SK-N-SH (cell line): ENCODE results near the gene SRMS. TPM values are rescaled to one million over a fixed set of nuclear protein-coding genes. Genes with fewer than 3 reads are reported as not detected.

Experiments used
- CTCF ChIA-PET: fragments of 300-600, 350-600 bp; formaldehyde crosslinking; extraction: SDS; loops from one replicate; lab custom pipeline; 2021; lab: Yijun Ruan, JAX
- POLR2A ChIA-PET: fragments of 350-600 bp; sonication (Branson Sonifier 250); formaldehyde crosslinking; extraction: SDS; loops from one replicate; lab custom pipeline; 2020; ENCODE audit warnings: antibody characterized with exemption, inconsistent platforms; lab: Yijun Ruan, JAX
- DNase-seq: peaks from one replicate; pipeline ENCODE4 v3.0.0; 2012
- H2AFZ ChIP-seq: fragments of 200-600 bp; sonication (generic); 2 replicates; pipeline ENCODE4 v1.8.1; 2016; ENCODE audit warnings: antibody characterized with exemption, mild to moderate bottlenecking, low read depth
- H3F3A ChIP-seq: fragments of 200-600 bp; sonication (generic); replicated peaks from 2 replicates; pipeline ENCODE3; 2016; ENCODE audit warnings: antibody characterized with exemption, mild to moderate bottlenecking; ENCODE audit not compliant: insufficient read depth
- H3K27ac ChIP-seq, 2 experiments: fragments of 200-500 bp in 1 of 2; fragments of 200-600 bp in 1 of 2; sonication (Bioruptor generic) in 1 of 2; sonication (generic), shearing (Covaris generic) in 1 of 2; 2 replicates each; pipeline versions ENCODE4 v1.5.1 to v1.6.1; 2014 to 2016; ENCODE audit warnings: low read depth in 2 of 2, inconsistent platforms in 1 of 2, low read length in 1 of 2, mild to moderate bottlenecking in 1 of 2, mixed read lengths in 1 of 2
- H3K27me3 ChIP-seq: fragments of 200-600 bp; sonication (generic), shearing (Covaris generic); 2 replicates; pipeline ENCODE4 v1.6.1; 2016; ENCODE audit warnings: mixed run types; ENCODE audit not compliant: insufficient read depth
- H3K36me3 ChIP-seq, 2 experiments: fragments of 200-500 bp in 1 of 2; fragments of 200-600 bp in 1 of 2; sonication (Bioruptor generic) in 1 of 2; sonication (generic) in 1 of 2; replicated peaks in 1 of 2; 2 replicates each; pipeline versions ENCODE3 to v1.5.1; 2014 to 2016; ENCODE audit warnings: low read length in 1 of 2, mild to moderate bottlenecking in 1 of 2; ENCODE audit not compliant: insufficient read depth in 2 of 2, control insufficient read depth in 1 of 2
- H3K4me1 ChIP-seq, 2 experiments: fragments of 200-500 bp in 1 of 2; fragments of 200-600 bp in 1 of 2; sonication (Bioruptor generic) in 1 of 2; sonication (generic), shearing (Covaris generic) in 1 of 2; 2 replicates each; pipeline versions ENCODE4 v1.5.1 to v1.6.1; 2014 to 2016; ENCODE audit warnings: low read depth in 1 of 2, low read length in 1 of 2, mixed run types in 1 of 2; ENCODE audit not compliant: insufficient read depth in 2 of 2, control insufficient read depth in 1 of 2
- H3K4me2 ChIP-seq: fragments of 200-600 bp; sonication (generic), shearing (Covaris generic); 2 replicates; pipeline ENCODE4 v1.6.1; 2017; ENCODE audit warnings: mixed run types
- H3K4me3 ChIP-seq, 2 experiments: fragments of 200-500 bp in 1 of 2; fragments of 200-600 bp in 1 of 2; sonication (Bioruptor generic) in 1 of 2; sonication (generic), shearing (Covaris generic) in 1 of 2; 2 replicates each; pipeline versions ENCODE4 v1.5.1 to v1.8.1; 2014 to 2016; ENCODE audit warnings: low read depth in 2 of 2, inconsistent platforms in 1 of 2, low read length in 1 of 2, mild to moderate bottlenecking in 1 of 2, mixed read lengths in 1 of 2, moderate library complexity in 1 of 2
- H3K79me2 ChIP-seq: fragments of 200-600 bp; sonication (generic); 2 replicates; pipeline ENCODE4 v1.8.1; 2017; ENCODE audit warnings: mild to moderate bottlenecking; ENCODE audit not compliant: insufficient read depth
- H3K9ac ChIP-seq: fragments of 200-600 bp; sonication (generic); 2 replicates; pipeline ENCODE4 v1.6.1; 2017; ENCODE audit warnings: mixed run types
- H3K9me2 ChIP-seq: fragments of 200-600 bp; sonication (generic); 2 replicates; pipeline ENCODE4 v1.6.1; 2017; ENCODE audit warnings: mixed run types
- H3K9me3 ChIP-seq: fragments of 200-600 bp; sonication (generic); 2 replicates; pipeline ENCODE4 v1.6.1; 2017; ENCODE audit warnings: mixed run types, mild to moderate bottlenecking, moderate library complexity
- H4K20me1 ChIP-seq: fragments of 200-600 bp; sonication (generic); 2 replicates; pipeline ENCODE4 v1.6.1; 2017; ENCODE audit warnings: mild to moderate bottlenecking, mixed run types; ENCODE audit not compliant: insufficient read depth
- CTCF ChIP-seq: fragments of 200-600 bp; sonication (generic); IDR thresholded peaks from 2 replicates; pipeline ENCODE4 v1.6.1; 2017; ENCODE audit warnings: antibody characterized with exemption, mild to moderate bottlenecking, moderate library complexity
- EP300 ChIP-seq, 2 experiments: IDR thresholded peaks; 2 replicates each; pipeline versions ENCODE4 v1.4.0 to v1.6.1; 2012; ENCODE audit warnings: borderline replicate concordance in 1 of 2, low read depth in 1 of 2, low read length in 1 of 2
- FOSL2 ChIP-seq: IDR thresholded peaks from 2 replicates; pipeline ENCODE4 v1.4.0; 2012; ENCODE audit warnings: low read depth, mild to moderate bottlenecking, moderate library complexity, borderline replicate concordance
- FOXM1 ChIP-seq: IDR thresholded peaks from 2 replicates; pipeline ENCODE4 v1.4.0; 2012; ENCODE audit warnings: low read depth, mild to moderate bottlenecking
- JUND ChIP-seq: IDR thresholded peaks from 2 replicates; pipeline ENCODE4 v1.4.0; 2012
- MXI1 ChIP-seq: IDR thresholded peaks from 2 replicates; pipeline ENCODE4 v1.6.1; 2012; ENCODE audit warnings: mild to moderate bottlenecking, low read depth, low read length, improper control_type of control experiment
- NRF1 ChIP-seq: IDR thresholded peaks from 2 replicates; pipeline ENCODE4 v1.6.1; 2012; ENCODE audit warnings: low read depth, mild to moderate bottlenecking, low read length
- RAD21 ChIP-seq: IDR thresholded peaks from 2 replicates; pipeline ENCODE4 v1.6.1; 2012; ENCODE audit warnings: mild to moderate bottlenecking, low read length
- SMC3 ChIP-seq: IDR thresholded peaks from 2 replicates; pipeline ENCODE4 v1.6.1; 2012; ENCODE audit warnings: low read depth, low read length, improper control_type of control experiment
- USF1 ChIP-seq: IDR thresholded peaks from 2 replicates; pipeline ENCODE4 v1.4.0; 2012; ENCODE audit warnings: low read depth, borderline replicate concordance
- USF2 ChIP-seq: fragments of 150-350 bp; IDR thresholded peaks from 2 replicates; pipeline ENCODE4 v1.6.1; 2017; ENCODE audit warnings: antibody characterized with exemption, low read length, low read depth, borderline replicate concordance
- YY1 ChIP-seq: IDR thresholded peaks from 2 replicates; pipeline ENCODE4 v1.4.0; 2012; ENCODE audit warnings: low read depth, mild to moderate bottlenecking
- WGBS: methylation state at CpG from one replicate; pipeline ENCODE4 v1.1.6; 2017; ENCODE audit warnings: low lambda C conversion rate; 5-methylcytosine and 5-hydroxymethylcytosine counted together
- polyA plus RNA-seq, 3 experiments: library from polyadenylated mRNA; depleted of rRNA; stranded (reverse); fragments of >200 nt; gene quantifications; 2 replicates each; pipeline ENCODE4 v1.2.3, GENCODE V29; 2012

SRMS gene
- polyA plus RNA-seq, 1 of the 3 experiments (the other 2 are of a cell fraction): not detected

GRCh38 chr20:63580796-63581461 lies 33.4 kb upstream of the SRMS start:
- Histone ChIP-seq H4K20me1 (no peaks in the 10 kb centered on the region), H3K9me2 (no peaks in the 10 kb centered on the region), H3K27me3 (no peaks in the 10 kb centered on the region), H3K4me2 (no peak overlapping the region), H3K79me2 (no peaks in the 10 kb centered on the region), H2AFZ (no peak overlapping the region), H3K36me3 (no peaks in the 10 kb centered on the region), H3K4me3 (no peak overlapping the region), H3F3A (peaks cover 5% of the 10 kb centered on the region), H3K27ac (no peak overlapping the region), H3K4me1 (peaks cover 0 to 21% of the 10 kb centered on the region in 2 experiments; a peak in 1 of 4 replicates), H3K9ac (no peak overlapping the region), H3K9me3 (no peaks in the 10 kb centered on the region)
- POLR2A ChIA-PET: no interaction called here
- WGBS: 66% methylated on average over 10 of the region's 12 CpGs
- DNase-seq: peak; percentile 52
- TF ChIP-seq RAD21: peak; percentile 71
- no peak for TF ChIP-seq JUND
- TF ChIP-seq CTCF: peak; percentile 43
- no peak for TF ChIP-seq USF1
- TF ChIP-seq EP300 (IDR thresholded peaks at IDR 0.05; ENCODE audit: borderline replicate concordance in 1 of 2, low read depth in 1 of 2, low read length in 1 of 2): no peak
- peak; percentile 35; the same call in 1 of the 2 replicates for TF ChIP-seq SMC3
- TF ChIP-seq USF2: no peak
- CTCF ChIA-PET: interaction anchor here (0.6 to 2.2 kb wide), 3 partner anchors 18 to 42 kb away, joined by 3 to 7 read pairs (median 4); no protein-coding TSS in a partner anchor

- WGBS: 73% methylated on average over 17 of the region's 19 CpGs
- no peak for DNase-seq
Observed at GRCh38 chr20:63579017-63579694, 31.6 kb upstream of the SRMS start.

More at GRCh38 chr20:63579017-63579694, 31.6 kb upstream of the SRMS start:
- no peak overlapping the region for H3K27ac ChIP-seq
- no peaks in the 10 kb centered on the region for H3K9me3 ChIP-seq
- H3K27me3 ChIP-seq: no peaks in the 10 kb centered on the region
- no peaks in the 10 kb centered on the region for H3K79me2 ChIP-seq
- no peaks in the 10 kb centered on the region for H3K9me2 ChIP-seq
- peaks cover 3 to 29% of the 10 kb centered on the region in 2 experiments; a peak in 2 of 4 replicates for H3K4me1 ChIP-seq
- no peak overlapping the region for H3K4me2 ChIP-seq
- TF ChIP-seq NRF1: no peak
- TF ChIP-seq FOXM1: no peak
- TF ChIP-seq MXI1: no peak
- TF ChIP-seq YY1: no peak
- TF ChIP-seq FOSL2: no peak
- no peaks in the 10 kb centered on the region for H4K20me1 ChIP-seq
- ChIA-PET POLR2A (no interaction called here), CTCF (interaction anchor here (1.0 kb wide), 1 partner anchor 73 kb away, joined by 3 read pairs; no protein-coding TSS in a partner anchor)
- H3K36me3 ChIP-seq: no peaks in the 10 kb centered on the region
- H3K4me3 ChIP-seq: no peak overlapping the region
- no peak overlapping the region for H2AFZ ChIP-seq
- peaks cover 5% of the 10 kb centered on the region for H3F3A ChIP-seq
- H3K9ac ChIP-seq: no peak overlapping the region
